Stimulated activated CD8-positive, alpha-beta memory T cell treated with anti-CD3 and anti-CD28 coated beads, Interleukin-12 subunit alpha, Interleukin-12 subunit beta, amount 100 ng/mL, for 4 hours (primary cell): ENCODE results near the gene FPR1.

ENCODE experiments used
- DNase-seq: peaks from one replicate; pipeline ENCODE4 v3.0.0-alpha.2; 2020; ENCODE audit warnings: low read depth

Gene FPR1

GRCh38 chr19:51737924-51738323 is 13.8 kb downstream of the FPR1 start:
- DNase-seq, result no peak

DNA sequence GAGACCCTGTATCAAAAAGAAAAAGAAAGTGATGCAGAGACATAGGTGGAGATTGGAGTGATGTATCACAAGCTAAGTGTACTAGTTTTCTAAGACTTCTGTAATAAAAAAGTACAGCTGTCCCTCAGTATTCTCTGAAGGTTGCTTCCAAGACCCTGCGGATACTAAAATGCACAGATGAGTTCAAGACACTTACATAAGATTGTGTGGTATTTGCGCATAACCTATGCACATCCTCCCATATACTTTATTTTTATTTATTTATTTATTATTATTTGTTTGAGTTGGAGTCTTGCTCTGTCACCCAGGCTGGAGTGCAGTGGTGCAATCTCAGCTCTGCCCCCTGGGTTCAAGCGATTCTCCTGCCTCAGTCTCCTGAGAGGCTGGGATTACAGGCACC is 14.3 kb downstream of the FPR1 start:
- no peak for DNase-seq

GRCh38 chr19:51735759-51736449 is 15.8 kb downstream of the FPR1 start:
- DNase-seq, result no peak

DNA sequence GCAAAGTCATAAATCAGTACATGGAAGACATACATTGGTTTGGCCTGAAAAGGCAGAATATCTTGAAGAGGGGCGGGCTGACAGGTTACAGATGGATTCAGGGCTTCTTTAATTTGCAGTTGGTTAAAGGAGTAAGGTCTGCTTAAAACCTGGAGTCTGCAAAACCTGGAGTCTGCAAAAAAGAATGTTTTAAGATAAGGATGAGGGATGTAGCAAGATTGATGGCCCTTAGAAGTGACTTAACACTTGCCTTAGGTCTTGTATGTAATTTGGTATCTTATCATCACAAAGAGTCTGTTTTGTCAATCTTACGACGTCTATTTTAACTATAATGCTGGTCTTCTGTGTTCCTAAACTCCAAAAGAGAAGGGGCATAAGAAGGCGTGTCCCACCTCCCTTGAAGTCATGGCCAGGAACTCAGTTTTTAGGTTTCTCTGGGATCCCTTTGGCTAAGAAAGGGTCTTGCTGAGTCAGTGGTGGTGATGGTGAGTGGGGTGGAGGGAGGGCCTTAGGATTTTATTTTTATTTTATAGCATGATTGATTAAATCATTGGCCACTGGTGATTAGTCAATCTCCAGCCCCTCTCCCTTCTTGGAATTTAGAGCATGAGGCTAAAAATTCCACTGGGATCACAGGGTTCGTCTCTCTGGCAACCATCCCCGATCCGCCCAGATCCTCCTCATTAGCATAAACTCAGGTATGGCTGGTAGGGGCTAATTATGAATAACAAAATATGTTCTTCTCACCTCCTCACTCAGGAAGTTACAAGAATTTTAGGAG is 17.7 kb downstream of the FPR1 start:
- no peak for DNase-seq

DNA sequence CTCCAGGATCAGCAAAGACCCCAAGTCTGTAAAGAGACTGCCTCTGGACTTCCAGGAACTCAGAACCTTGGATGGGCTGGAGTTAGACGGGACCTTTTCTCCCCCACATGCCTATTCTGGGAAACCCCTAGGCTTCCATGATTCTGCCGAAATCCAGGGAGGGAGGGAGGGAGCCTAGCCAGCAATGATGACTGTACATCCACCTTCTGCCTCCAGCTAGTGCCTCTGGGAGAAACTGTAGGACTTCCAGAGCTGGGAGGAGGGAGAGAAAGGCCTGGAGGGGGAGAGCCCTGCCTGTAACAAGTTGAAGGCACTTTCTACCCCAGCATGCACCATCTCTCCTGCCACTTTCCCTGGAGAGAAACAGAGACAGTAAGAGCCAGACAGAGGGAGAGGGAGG is 21.9 kb downstream of the FPR1 start:
- DNase-seq, result no peak

- DNase-seq, result no peak
These were observed 24.3 kb downstream of the FPR1 start for GRCh38 chr19:51727349-51727880.

DNA sequence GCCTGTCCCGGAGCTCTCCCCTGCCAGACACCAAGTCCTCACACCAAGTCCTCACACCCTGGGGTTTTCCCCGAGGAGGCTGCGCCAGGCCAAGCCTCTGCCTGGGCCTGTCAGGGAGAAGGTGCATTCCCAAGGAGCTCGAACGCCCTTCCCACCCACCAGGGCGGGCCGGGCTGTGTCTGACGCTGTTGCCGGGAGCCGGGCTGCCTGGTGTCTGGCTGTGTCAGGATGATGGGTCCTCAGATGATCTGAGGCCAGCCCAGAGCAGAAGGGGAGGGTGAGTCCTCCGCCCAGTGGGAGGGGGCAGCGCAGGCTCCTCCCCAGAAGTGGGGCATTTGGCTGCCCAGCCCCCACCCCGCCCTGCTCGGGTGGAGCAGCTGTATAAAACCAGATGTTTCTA is 25.6 kb downstream of the FPR1 start:
- no peak for DNase-seq

DNA sequence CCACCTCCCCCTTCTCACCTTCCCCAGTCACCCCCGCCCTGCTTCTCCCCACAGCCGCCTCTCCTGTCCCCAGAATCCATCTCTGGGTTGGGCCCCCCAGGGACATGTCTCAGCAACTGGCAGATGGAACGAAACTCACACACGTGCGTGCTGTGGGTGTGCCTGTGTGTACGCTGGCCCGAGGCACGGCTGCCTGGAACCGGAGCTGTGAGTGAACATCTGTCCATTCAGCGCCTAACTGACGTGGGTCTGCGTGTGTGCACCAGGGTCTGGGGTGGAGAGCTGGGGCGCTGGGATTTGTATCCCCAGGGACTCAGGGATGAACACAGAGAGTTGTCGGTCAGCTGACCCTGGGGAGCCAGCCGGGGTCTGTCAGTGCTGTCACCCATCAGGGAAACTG is 27.1 kb downstream of the FPR1 start:
- no peak for DNase-seq

- DNase-seq, result no peak
These were observed 29.2 kb downstream of the FPR1 start for GRCh38 chr19:51722492-51722891.

- DNase-seq, result no peak
These were observed 29.8 kb downstream of the FPR1 start for GRCh38 chr19:51721905-51722304.

DNA sequence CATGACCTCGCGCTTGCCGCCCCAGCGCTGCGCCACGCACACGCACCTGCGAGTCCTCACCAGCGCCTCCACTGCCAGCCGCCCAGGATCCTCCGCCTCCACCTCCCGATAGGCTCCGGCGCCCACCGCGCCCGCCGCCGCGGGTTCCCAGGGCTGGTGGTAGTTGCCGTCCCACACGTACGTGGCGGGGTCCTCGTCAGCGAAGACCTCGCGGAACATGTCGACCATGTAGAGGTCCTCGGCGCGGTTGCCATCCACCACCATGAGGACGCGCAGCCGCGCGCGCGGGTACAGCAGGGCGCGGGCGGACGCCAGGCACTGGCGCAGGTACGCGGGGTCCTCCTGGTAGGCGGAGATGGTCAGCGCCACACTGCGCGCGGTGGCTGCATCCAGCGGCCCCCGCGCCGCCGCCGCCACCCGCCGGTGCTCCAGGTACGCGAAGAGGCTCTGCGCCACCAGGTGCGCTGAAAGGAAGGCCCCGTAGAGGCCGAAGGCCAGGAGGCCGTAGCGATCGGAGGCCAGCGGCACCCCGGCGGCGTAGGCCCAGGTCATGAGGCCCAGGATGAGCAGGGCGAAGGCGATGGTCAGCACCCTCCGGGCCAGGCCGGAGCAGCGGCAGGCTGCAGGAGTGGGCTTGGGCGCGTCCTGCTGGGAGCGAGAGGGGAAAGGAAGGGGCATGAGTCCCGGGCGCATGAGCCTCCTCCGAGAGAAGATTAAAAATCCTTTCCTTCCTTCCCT is 32.3 kb downstream of the FPR1 start:
- no peak for DNase-seq

DNA sequence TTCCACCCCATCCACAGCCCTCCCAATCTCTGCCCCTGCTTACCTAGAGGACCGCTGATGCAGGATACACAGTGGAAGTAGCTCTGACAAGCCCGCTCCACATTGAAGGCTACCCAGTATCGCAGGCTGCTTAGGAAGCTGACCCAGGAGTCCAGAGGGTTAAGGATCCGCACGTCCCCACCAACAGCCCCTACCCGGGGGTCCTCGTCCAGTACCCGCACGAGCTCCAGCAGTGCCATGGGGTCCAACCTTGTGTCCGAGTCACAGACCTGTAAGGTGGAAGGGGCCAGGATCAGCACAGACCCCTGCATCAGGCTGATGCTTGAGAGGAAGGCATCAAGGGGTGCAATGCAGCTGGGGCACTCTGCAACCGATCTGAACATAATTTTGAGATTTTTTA is 34.8 kb downstream of the FPR1 start:
- DNase-seq, result no peak

DNA sequence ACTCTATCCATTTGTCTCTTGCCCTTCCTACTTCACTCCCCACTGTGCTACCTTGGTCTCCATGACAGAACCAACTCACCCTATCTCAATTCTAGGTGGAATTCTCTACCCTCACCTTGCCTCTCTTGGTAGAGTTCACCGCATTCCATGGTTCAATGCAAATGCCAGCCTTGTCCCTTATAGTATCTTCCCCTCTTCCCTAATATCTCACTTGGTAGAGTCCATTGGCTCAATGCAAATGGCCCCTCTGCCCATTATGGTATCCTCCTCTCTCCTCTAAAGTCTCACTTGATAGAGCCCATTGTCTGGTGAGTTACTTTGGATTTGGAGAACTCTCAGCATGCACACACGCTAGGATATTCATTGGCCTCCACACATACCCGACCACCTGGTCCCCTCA is 35.8 kb downstream of the FPR1 start:
- DNase-seq, result no peak

- no peak for DNase-seq
These were observed 36.8 kb downstream of the FPR1 start for GRCh38 chr19:51714848-51715247.

DNA sequence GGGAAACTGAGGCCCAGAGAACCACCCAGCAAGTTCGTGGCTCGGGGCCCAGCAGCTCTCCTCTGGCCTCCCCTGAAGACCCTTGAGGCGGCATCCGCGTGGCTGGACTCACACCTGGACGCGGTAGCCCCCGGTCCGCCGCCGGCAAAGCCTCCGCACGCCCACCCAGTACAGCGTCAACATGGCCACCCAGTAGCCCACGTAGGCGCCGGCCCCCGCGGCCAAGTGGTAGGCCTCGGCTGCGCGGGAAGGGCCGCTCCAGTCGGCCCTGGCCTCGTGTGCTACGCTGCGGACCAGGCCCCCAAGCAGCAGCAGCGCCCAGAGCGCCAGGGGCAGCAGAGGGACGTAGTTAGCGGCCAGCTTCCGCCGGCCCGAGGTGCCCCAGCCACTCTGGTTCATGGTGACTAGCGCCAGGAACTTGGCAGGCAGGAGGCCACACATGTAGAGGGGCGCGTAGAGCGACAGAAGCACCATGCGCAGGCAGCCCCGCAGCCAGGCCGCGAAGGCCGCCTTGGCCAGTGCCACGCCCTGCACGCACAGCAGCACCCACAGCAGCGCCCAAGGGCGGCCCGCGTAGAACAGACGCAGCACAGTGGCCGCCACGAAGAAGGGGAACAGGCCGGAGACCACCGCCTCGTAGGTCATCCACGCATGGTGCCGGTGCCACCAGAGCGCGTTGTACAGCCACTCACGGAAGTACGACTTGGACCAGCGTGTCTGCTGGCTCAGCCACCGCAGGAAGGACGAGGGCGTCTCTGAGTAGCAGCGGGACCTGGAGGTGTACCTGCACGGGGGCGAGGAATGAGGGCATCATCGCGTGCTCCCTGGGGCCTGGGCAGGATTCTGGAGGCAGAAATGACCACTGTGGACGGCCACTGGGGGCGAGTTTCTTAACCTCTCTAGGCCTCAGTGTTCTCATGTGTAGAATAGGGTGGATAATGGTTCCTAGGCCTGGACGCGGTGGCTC is 38.1 kb downstream of the FPR1 start:
- DNase-seq, result no peak

GRCh38 chr19:51712461-51713081 is 39.1 kb downstream of the FPR1 start:
- no peak for DNase-seq

GRCh38 chr19:51711702-51712101 is 40.0 kb downstream of the FPR1 start:
- no peak for DNase-seq

DNA sequence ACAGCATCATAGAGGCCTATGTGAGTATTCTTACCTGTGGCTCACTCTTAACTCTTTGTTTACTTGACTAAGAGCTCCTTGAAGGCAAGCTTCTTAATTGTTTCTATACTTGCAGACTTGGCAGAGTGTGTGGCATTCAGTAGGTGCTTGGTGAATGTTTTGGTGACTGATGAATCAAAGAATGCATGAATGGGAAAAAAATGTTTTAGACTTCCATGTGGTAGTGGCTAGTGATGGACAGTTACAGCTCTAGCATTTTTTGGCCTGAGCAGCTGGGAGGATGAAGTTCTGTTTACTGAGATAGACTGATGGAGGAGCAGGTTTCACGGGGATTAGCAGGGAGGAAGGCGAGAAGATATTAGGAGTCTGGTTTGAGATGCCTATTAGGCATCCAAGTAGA is 41.5 kb downstream of the FPR1 start:
- no peak for DNase-seq

GRCh38 chr19:51709575-51709974 is 42.1 kb downstream of the FPR1 start:
- DNase-seq, result no peak

- no peak for DNase-seq
These were observed 42.9 kb downstream of the FPR1 start for GRCh38 chr19:51708811-51709210.

GRCh38 chr19:51706885-51707284 is 44.8 kb downstream of the FPR1 start:
- DNase-seq, result no peak
